Hindlimb muscle (tissue), 1 donor: Measurements from ENCODE around the gene DPH5. TPM values are rescaled to one million over a fixed set of nuclear protein-coding genes. Genes with fewer than 3 reads are reported as not detected.
"Not testable (repeated sequence)": the region's sequence is repeated elsewhere in the genome, so short reads cannot be mapped to it uniquely, and the experiment has no call there.

Source experiments
- DNase-seq: peaks from one replicate; pipeline ENCODE4 v3.0.0-alpha.2; 2013
- polyA plus RNA-seq: library from polyadenylated mRNA; unstranded; fragments of 120-200 nt; gene quantifications from one replicate; pipeline ENCODE4 v1.2.1, GENCODE V29; 2013; ENCODE audit not compliant: insufficient read length

Gene DPH5, protein sequence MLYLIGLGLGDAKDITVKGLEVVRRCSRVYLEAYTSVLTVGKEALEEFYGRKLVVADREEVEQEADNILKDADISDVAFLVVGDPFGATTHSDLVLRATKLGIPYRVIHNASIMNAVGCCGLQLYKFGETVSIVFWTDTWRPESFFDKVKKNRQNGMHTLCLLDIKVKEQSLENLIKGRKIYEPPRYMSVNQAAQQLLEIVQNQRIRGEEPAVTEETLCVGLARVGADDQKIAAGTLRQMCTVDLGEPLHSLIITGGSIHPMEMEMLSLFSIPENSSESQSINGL
- 50.9 TPM for polyA plus RNA-seq

DNA sequence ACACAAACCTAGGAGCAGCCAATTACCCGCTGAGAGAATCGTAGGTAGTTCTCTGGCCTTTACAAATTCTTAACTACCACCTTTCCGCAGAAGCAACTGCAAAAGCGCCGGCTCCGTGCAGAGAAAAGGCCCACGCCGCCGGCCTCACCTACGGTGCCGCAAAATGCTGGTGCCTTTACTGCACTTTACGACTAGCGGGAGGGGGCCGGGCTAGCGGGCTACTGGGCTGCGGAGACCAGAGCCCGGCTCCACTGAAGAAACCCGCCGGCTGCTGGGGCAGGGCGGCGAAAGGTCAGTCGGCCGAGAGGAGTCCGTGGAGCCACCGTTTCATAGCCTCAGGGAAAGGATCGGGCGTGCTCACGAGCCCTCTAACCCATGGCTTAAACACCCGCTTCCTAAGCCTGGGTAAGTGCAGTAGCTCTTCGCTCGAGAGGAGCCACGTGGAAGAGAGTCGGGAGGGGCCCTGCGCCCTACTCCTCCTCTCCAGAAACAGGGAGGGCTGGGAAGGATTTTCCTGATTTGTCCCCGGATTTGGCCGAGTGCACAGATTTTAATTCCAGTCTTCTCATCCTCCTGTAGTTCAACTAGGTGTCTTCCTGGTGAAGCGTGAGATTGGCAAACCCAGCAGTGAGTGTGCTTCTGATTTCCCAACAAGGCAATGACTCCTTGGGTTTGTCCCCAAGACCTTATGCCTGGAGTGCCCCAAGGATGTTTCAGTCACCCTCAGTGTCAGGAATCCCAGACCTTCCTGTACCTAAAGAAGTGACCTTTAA is at the start of gene DPH5:
Gene DPH5 (minus strand): TSS at position 128 of the 773 bp plus-strand sequence. CDS start 341 bp downstream, outside the sequence.
- DNase-seq: peak; percentile 90

DNA sequence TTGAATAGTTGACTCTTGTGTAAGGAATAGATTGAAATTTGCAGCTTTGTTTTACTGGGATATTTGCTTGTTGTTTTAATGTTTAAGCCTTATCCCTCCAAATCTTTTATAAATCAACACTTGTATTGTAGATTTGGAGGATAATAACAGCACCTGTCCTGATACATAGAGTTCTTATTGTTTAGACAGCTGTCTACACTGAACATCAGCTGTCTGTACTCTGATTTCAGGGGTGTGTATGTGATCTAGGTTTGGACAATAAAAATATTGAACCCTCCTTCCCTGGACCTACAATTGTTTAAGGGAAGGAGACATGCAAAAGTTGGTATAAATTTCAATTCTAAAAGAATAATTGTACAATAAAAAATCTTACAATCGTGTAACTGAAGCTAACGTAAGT is 48.3 kb upstream of the DPH5 start:
- DNase-seq: no peak

DNA sequence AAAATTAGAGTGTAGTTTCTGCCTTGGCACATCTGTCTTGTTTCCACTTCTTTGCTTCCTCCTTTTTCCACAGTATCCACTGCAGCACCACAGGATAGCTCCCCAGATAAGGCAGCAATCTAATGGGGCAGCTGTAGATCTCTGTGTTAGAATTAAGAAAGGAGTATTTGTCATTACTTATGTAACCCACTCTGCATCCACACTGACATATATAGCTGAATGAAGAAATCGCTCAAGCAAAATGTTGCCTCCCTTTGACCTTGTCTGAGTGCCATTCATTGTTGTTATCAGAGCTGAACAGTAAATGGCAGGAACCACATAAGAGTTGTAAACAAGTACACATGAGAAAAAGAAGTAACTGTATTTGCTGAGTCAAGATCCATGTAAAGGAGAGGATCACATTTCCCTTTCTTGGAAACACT is 45.9 kb upstream of the DPH5 start:
- DNase-seq: no peak

DNA sequence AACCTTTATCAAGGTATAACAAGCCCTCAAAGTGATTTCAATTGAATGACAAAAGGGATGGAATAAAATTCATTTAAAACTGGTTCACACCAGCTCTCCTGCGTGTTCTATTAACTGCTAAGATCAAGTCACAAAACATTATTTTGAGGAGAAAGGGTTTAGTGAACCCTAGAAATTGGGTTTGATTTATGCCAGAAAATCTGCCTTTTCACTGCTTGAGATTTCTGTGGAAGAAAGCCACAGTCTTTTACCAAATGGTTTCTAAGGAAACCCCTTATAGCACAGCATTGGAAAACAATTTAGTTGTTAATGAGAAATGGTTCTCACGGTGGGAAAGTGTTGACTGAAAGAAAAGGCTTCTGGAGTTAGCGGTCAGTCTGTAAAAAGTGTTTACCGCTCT is 43.6 kb upstream of the DPH5 start:
- DNase-seq: no peak

DNA sequence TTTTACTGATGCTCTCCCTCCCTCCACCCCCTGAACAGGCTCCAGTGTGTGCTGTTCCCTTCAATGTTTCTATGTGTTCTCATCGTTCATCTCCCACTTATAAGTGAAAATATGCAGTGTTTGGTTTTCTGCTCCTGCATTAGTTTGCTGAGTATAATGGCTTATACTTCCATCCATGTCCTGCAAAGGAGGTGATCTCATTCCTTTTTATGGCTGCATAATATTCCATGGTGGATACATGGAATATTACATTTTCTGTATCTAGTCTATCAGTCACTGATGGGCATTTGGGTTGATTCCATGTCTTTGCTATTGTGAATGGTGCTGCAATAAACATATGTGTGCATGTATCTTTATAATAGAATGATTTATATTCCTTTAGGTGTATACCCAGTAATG is 41.4 kb upstream of the DPH5 start:
- DNase-seq: not testable (repeated sequence)

DNA sequence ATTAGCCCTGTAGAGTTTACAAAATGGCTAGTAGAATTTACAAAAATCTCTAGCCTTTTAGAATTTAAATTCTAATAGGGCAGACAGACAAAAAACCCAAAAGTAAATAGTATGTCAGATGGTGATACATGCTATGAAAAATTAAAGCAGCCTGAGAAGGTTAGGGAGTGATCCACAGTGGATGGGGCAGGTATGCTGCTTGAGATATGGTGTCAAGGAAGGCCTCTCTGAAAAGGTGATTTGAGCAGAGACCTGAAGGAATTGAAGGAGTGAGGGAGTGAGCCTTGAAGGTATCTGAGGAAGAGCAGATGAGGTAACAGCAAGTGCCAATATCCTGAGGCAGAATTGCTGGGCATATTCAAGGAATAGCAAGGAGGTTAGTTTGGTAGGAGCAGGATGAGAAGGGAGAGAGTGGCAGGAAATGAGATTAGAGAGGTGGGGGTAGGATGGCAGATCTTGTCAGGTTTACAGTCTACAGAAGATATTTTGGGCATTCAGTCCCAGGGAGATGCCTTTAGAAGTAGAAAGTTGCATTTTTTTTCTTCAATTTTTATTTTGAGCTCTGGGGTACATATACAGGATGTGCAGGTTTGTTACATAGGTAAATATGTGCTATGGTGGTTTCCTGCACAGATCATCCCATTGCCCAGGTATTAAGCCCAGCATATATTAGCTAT is 40.8 kb upstream of the DPH5 start:
- no peak for DNase-seq

DNA sequence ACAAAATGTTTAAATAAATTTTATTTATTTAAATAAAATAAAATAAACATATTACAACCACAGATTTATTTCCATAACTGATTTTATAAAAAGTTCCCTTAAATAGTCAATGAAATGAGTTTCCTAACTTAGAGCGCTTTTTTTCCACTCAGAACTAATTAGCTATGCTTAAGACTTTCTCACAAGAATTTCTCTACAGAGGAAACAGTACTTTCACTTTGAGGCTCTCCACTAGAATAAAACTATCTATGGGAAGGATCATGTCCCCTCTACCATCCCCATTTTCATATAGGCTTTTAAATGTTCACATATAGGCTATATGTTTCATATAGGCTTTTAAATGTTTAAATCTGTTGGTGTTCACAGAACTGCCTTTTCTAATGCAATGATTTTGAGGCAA is 40.0 kb upstream of the DPH5 start:
- no peak for DNase-seq

DNA sequence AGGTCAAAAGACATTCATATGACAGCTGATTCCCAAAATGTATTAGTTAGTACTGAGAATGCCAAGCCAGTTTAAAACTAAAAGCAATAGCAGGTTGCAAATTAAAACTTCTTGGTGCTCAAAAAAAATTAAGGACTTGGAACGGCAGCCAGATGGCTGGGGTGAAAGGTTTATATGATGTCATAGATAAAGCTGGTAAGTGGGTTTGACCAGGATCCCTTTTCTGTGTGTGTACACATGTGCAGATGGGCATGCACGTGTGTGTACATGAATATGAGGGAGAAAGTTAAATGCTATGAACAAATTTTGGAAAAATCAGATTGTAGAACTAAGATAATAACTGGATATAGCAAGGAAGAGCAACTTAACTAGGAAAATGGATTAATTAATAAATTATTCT is 39.1 kb upstream of the DPH5 start:
- no peak for DNase-seq

DNA sequence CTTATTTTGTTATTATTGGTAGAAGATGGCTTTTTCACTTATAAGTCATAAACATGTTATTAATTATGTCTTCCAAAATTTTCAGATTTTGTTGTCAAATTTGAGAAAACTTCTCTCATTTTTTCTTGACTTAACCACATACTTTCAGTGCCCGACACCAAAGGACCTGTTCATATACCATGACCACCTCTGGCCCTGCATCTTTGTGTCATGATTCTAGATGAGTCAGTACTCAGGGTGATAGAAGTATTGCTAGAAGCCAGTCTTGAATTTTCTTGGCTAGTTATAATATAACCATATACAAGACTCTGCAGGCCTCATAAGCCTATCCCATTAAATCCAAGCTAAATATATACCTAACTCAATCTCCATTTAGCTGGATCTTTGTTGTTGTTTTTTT is 35.4 kb upstream of the DPH5 start:
- no peak for DNase-seq

DNA sequence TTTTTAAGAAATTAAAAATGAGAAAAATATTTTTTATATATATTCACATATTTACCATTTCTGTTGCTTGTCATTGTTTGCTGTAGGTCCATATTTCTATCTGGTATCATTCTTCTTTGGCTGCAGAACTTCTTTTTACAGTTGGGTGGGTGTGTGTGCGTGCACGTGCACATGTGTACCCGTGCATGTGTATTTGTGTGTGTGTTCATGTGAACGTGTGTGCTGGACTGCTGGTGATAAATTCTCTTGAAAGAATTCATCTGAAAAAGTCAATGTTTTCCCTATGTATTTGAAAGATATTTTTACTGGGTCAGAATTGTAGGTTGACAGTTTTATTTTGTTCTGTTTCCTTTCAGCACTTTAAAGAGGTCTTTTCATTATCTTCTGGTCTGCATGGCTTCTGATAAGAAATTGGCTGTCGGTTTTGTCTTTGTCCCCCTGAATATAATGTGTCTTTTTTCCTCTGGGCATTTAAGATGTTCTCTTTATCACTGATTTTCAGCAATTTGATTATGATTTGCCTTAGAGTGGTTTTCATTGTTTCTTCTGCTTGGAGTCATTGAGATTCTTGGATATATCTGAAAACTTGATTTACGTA is 34.5 kb upstream of the DPH5 start:
- no peak for DNase-seq

DNA sequence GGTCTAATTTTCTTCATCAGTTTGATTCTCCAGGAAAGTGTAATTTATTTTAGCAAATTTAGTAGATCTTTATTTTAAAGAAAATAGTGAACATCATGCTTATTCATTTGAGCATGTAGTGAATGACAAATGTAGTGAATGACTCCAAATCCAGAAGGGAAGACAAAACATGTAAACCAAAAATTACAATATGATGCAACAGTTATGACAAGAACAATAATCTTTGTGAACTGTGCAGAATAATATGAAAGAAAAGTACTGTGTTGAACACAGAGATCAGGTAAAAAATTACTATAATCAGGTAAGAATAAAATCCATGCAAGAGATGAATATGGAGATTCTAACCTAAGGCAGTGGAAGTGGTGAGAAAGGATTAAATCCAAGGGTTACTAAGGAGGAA is 30.0 kb upstream of the DPH5 start:
- no peak for DNase-seq

DNA sequence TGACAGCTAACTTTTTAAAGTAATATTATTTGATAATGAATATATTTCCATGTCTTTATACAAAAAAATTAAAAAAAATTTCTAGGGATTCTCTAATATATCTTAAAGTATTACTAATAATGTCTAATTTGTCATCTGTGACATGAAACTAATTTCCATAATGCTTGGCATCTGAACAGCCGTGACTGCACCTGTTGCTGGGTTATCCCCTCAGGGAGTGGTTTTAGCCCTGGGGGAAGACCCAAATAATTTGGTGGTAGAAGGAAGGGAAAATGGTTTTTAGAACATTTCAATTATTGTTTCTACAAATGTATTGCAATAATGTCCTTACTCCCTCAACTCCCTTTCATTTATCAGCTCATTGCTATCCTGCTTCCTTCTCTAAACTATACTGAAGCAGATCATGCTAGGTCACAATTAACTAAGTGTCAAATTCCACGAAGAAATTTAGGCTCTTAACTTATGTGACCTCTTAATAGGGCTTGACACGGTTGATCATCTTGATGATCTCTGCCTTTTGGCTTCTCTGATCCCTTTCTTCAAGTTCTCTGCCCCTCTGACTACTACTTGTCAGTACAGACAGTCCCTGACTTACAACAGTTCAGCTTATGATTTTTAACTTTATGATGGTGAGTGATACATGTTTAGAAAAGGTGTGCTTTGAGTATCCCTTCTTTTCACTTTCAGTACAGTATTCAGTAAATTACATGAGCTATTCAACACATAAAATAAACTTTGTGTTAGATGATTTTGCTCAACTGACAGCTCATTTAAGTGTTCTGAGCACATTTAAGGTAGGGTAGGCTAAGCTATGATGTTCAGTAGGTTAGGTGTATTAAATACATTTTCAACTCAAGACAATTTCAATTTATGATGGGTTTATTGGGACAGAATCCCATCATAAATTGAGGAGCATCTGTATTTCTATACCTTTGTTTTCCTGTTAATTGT is 26.4 kb upstream of the DPH5 start:
- no peak for DNase-seq

DNA sequence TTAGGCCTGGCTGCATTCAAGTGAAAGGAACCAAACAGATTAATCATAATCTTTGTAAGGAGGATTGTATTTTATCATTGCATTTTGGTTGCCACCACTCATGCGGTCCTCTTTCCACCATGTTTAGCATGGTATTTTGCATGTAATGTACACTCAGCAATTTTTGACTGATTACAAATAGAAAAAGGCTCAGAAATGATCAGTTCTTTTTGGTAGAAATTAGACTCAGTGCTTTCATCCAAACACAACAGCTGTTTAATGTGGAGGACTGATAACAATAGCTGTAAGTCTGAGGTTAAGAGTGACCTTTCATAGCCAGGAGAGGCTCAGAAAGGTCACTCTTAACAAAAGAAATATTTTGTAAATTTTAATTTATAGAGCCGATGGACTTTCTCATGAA is 25.3 kb upstream of the DPH5 start:
- DNase-seq: no peak

DNA sequence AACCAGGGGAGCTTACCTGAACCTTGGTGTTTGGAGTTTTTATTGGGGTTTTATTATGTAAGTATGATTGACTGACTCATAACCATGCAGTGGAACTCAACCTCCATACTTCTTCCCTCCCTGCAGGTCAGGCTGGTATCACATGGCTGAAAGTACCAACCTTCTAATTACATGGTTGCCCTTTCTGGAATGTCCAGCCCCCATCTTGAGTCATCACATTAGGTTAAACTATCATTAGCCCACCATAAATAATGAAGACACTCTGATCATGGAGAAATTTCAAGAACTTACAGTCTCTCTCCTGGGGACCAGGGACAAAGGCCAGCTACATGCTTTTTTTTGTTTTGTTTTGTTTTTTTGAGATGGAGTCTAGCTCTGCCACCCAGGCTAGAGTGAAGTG is 19.2 kb upstream of the DPH5 start:
- DNase-seq: no peak

DNA sequence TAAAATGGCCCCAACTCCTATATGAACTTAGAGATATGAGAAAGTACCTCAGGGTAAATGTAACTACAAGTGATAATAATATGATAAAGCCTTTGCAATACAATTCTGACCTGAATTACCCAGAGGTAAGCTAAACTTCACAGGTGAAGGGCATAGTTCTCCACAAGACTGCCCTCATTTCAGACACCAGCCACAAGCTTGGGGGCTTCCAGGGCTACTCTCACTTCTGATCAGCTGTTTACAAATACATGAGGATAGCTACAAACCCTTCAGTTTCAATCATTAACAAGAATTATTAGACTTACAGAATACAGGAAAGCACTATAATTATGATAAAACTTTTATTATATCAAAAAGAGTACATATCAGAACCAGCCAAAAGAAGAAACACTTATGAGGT is 18.7 kb upstream of the DPH5 start:
- no peak for DNase-seq

DNA sequence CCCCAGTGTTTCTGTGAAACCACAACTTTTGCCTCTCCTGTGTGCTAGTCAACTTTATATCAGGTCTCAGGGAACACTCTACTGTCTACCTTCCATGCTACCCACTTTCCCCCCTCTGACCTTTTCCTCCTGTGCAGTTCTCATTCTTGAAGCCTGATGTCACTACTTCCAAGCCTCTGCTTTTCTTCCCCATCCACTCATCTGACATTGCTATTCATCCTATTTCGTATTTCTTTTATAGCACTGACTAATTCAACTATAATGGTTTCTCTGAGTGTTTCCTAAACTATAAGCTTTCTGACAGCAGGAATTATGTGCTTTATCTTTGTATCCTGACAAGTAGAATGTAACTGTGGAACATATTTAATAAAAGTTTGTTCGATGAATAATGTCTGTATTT is 18.2 kb upstream of the DPH5 start:
- no peak for DNase-seq

DNA sequence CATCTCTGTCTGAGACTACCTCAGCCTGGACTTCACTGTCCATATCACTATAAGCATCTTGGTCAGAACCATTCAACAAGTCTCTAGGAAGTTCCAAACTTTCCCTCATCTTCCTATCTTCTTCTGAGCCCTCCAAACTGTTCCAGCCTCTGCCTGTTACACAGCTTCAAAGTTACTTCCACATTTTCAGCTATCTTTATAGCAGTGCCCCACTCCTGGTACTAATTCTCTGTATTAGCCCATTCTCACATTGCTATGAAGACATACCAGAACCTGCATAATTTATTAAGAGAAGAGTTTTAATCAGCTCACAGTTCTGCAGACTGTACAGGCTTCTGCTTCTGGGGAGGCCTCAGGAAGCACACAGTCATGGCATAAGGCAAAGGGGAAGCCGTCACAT is 15.7 kb upstream of the DPH5 start:
- DNase-seq: no peak

DNA sequence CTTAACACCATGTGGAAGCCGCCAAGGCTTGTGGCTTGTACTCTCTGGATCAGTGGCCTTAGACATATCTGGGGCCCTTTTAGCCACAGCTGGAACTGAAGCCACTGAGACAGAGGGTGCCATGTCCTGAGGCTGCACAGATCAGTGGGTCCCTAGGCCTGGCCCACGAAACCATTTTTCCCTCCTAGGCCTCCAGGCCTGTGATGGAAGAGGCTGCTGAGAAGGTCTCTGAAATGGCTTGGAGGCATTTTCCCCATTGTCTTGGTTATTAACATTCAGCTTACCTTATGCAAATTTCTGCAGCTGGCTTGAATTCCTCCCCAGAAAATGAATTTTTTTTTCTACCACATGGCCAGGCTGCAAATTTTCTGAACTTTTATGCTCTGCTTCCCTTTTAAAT is 15.1 kb upstream of the DPH5 start:
- no peak for DNase-seq

DNA sequence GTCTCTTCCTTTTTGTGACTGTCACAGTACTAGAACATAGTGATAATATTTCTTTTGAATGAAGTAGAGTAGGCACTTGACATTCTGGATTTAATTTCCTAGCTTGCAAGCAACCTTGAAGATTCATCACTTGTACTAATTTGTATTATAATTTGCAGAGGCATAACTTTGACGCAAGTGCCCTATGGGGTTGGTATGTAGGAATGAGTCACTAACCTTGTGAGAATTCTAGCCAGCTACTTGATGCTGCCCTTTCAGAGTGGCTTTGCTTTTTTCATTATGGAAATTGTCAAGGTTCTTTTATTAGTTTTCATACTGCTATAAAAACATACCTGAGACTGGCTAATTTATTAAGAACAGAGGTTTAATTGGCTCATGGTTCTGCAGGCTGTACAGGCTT is 13.7 kb upstream of the DPH5 start:
- no peak for DNase-seq

DNA sequence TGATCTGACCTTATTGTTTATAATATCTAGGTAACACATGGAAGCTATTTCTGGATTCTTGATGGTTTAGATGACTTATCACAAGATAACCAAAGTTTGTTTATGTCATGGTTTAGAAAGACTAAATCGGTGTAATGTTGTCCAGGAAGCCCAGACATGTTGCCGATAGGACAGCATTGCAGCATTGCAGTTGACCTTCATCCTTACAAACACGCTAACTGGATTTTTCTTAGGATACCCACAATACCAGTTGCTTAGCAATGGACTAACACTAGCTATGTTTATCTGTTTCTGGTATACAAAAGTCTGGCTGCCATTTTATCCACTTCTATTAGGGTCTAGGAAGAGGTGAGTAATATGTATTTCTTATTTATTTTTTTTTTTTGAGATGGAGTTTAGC is 11.7 kb upstream of the DPH5 start:
- no peak for DNase-seq

DNA sequence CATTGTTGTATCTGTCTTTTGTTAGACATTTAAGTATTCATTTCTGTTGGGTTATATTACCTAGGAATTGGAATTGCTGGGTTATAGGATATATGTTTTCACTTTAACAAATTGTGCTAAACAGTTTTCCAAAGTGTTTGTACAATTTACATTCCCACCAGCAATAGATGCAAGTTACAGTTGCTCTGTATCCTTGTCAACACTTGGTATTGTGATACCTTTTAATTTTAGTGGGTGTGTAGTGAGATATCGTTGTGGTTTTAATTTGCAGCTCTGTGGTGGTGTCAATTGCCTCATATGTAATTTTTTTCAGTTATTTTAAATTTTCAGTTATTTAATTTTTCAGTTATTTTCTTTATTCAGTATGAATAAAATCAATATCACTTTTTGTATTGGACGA is 7.4 kb upstream of the DPH5 start:
- no peak for DNase-seq

DNA sequence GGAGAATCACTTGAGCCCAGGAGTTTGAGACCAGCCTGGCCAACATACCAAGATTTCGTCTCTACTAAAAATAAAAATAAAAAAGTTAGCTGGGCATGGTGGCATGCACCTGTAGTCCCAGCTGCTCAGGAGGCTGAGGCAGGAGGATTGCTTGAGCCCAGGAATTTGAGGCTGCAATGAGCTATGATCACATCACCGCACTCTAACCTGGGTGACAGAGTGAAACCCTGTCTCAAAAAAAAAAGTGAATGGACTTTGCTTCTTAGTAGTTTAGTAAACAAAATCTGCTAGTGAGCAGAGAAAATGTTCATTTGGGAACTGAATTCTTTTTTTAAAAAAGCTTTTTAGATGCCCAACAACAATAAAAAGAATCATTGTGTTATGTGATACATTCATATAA is 6.5 kb upstream of the DPH5 start:
- not testable (repeated sequence) for DNase-seq
